Stomach smooth muscle (tissue), 2 donors: Measurements from ENCODE around the gene TNS4.

Source experiments
- H3K27ac ChIP-seq: one replicate; pipeline ENCODE4 v1.7.0; 2013; ENCODE audit warnings: mild to moderate bottlenecking, low read length, inconsistent platforms
- H3K27me3 ChIP-seq, 2 donors: one replicate each; pipeline ENCODE4 v1.7.0; 2013; ENCODE audit warnings: low read length in 2 of 2; ENCODE audit not compliant: insufficient read depth in 2 of 2, control insufficient read depth in 1 of 2
- H3K36me3 ChIP-seq, 2 donors: one replicate each; pipeline ENCODE4 v1.7.0; 2013; ENCODE audit warnings: low read length in 2 of 2; ENCODE audit not compliant: control insufficient read depth in 2 of 2, insufficient read depth in 2 of 2
- H3K4me1 ChIP-seq: one replicate; pipeline ENCODE4 v1.7.0; 2013; ENCODE audit warnings: low read length; ENCODE audit not compliant: control insufficient read depth, insufficient read depth
- H3K4me3 ChIP-seq, 2 donors: one replicate each; pipeline ENCODE4 v1.7.0; 2013; ENCODE audit warnings: low read length in 2 of 2
- H3K9ac ChIP-seq, 2 donors: one replicate each; pipeline ENCODE4 v1.7.0; 2013; ENCODE audit warnings: low read length in 2 of 2, mild to moderate bottlenecking in 1 of 2
- H3K9me3 ChIP-seq, 2 donors: one replicate each; pipeline ENCODE4 v1.7.0; 2013; ENCODE audit warnings: low read length in 2 of 2; ENCODE audit not compliant: control insufficient read depth in 2 of 2
- donor health status: healthy.
- donor health status: Pancreatic carcinoma.

The TNS4 gene

GRCh38 chr17:40487371-40488020 is 13.9 kb downstream of the TNS4 start:
- Histone ChIP-seq H3K4me1 (peaks cover 47% of the 10 kb centered on the region), H3K27ac (peak overlapping the region; percentile 67), H3K4me3 (peak overlapping the region in 1 of 2 donors; percentile 44), H3K9ac (peak overlapping the region in 1 of 2 donors; percentile 13), H3K27me3 (no peaks in the 10 kb centered on the region), H3K36me3 (no peaks in the 10 kb centered on the region), H3K9me3 (no peaks in the 10 kb centered on the region)

- Histone ChIP-seq H3K27ac (peak overlapping the region; percentile 67), H3K9ac (no peak overlapping the region), H3K27me3 (no peaks in the 10 kb centered on the region), H3K4me1 (peaks cover 44% of the 10 kb centered on the region), H3K9me3 (no peaks in the 10 kb centered on the region), H3K36me3 (no peaks in the 10 kb centered on the region), H3K4me3 (no peak overlapping the region)
Measured at GRCh38 chr17:40486522-40487370, 14.7 kb downstream of the TNS4 start.

GRCh38 chr17:40485851-40486521 is 15.4 kb downstream of the TNS4 start:
- Histone ChIP-seq H3K9me3 (no peaks in the 10 kb centered on the region), H3K4me1 (peaks cover 39% of the 10 kb centered on the region), H3K36me3 (no peaks in the 10 kb centered on the region), H3K27me3 (no peaks in the 10 kb centered on the region), H3K9ac (no peak overlapping the region), H3K27ac (no peak overlapping the region), H3K4me3 (no peak overlapping the region)

GRCh38 chr17:40484973-40485530 is 16.4 kb downstream of the TNS4 start:
- Histone ChIP-seq H3K4me1 (peaks cover 32% of the 10 kb centered on the region), H3K9ac (no peak overlapping the region), H3K36me3 (no peaks in the 10 kb centered on the region), H3K27me3 (no peaks in the 10 kb centered on the region), H3K4me3 (no peak overlapping the region), H3K9me3 (no peaks in the 10 kb centered on the region), H3K27ac (no peak overlapping the region)

GRCh38 chr17:40484285-40484972 is 17.0 kb downstream of the TNS4 start:
- peaks cover 26% of the 10 kb centered on the region for H3K4me1 ChIP-seq
- H3K27me3 ChIP-seq: no peaks in the 10 kb centered on the region
- H3K9ac ChIP-seq: no peak overlapping the region
- H3K36me3 ChIP-seq: no peaks in the 10 kb centered on the region
- no peak overlapping the region for H3K27ac ChIP-seq
- no peaks in the 10 kb centered on the region for H3K9me3 ChIP-seq
- H3K4me3 ChIP-seq: no peak overlapping the region

GRCh38 chr17:40483679-40484078 is 17.7 kb downstream of the TNS4 start:
- Histone ChIP-seq H3K4me1 (peaks cover 23% of the 10 kb centered on the region), H3K9ac (no peak overlapping the region), H3K27ac (no peak overlapping the region), H3K27me3 (no peaks in the 10 kb centered on the region), H3K4me3 (no peak overlapping the region), H3K36me3 (no peaks in the 10 kb centered on the region), H3K9me3 (no peaks in the 10 kb centered on the region)

- peaks cover 14% of the 10 kb centered on the region for H3K4me1 ChIP-seq
- H3K27me3 ChIP-seq: no peaks in the 10 kb centered on the region
- no peak overlapping the region for H3K9ac ChIP-seq
- H3K27ac ChIP-seq: no peak overlapping the region
- H3K36me3 ChIP-seq: no peaks in the 10 kb centered on the region
- H3K4me3 ChIP-seq: no peak overlapping the region
- no peaks in the 10 kb centered on the region for H3K9me3 ChIP-seq
Measured at GRCh38 chr17:40482722-40483121, 18.7 kb downstream of the TNS4 start.

- Histone ChIP-seq H3K27me3 (no peaks in the 10 kb centered on the region), H3K27ac (no peak overlapping the region), H3K4me3 (no peak overlapping the region), H3K9me3 (no peaks in the 10 kb centered on the region), H3K36me3 (no peaks in the 10 kb centered on the region), H3K9ac (no peak overlapping the region), H3K4me1 (peaks cover 6% of the 10 kb centered on the region)
Measured at GRCh38 chr17:40481106-40481505, 20.3 kb downstream of the TNS4 start.

- no peaks in the 10 kb centered on the region for H3K36me3 ChIP-seq
- H3K27ac ChIP-seq: no peak overlapping the region
- H3K4me3 ChIP-seq: no peak overlapping the region
- no peak overlapping the region for H3K9ac ChIP-seq
- peaks cover 10% of the 10 kb centered on the region for H3K4me1 ChIP-seq
- no peaks in the 10 kb centered on the region for H3K9me3 ChIP-seq
- no peaks in the 10 kb centered on the region for H3K27me3 ChIP-seq
Measured at GRCh38 chr17:40480501-40481003, 20.9 kb downstream of the TNS4 start.
